HG03135 (cell line): ENCODE results near the gene GRID2IP.
"Not testable (repeated sequence)": the region's sequence is repeated elsewhere in the genome, so short reads cannot be mapped to it uniquely, and the experiment has no call there.

Experiments
- ATAC-seq: cut with Tn5 transposase; IDR thresholded peaks from one replicate; pipeline ENCODE4 v1.9.1; 2021; ENCODE audit warnings: mild to moderate bottlenecking, moderate library complexity; ENCODE audit not compliant: unreplicated experiment

The GRID2IP gene

GRCh38 chr7:6453734-6454133, 97.5 kb downstream of the GRID2IP start:
- ATAC-seq = no peak

DNA sequence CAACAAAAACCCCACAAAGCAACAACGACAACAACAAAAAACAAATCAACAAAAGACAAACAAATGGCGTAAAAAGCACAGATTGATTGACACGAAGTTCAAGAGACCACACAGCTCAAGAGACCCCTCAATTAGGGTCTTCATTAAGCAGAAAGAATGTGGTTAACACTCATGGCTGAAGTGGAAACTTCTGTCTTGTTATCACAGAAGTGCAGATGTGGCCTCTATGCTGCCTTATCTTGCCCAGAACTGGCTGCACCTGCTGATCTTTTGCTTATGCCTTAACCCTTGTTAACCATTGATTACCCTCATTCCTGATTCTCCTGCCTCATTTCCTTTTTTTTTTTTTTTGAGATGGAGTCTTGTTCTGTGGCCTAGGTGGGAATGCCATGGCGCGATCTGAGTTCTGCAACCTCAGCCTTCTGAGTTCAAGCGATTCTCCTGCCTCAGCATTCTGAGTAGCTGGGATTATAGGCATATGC, 100.0 kb downstream of the GRID2IP start:
- ATAC-seq = no peak

GRCh38 chr7:6450591-6450990, 100.7 kb downstream of the GRID2IP start:
- not testable (repeated sequence) for ATAC-seq

- ATAC-seq = not testable (repeated sequence)
Observed at GRCh38 chr7:6449884-6450283, 101.4 kb downstream of the GRID2IP start.

- ATAC-seq = no peak
Observed at GRCh38 chr7:6448943-6449543, 102.2 kb downstream of the GRID2IP start.

DNA sequence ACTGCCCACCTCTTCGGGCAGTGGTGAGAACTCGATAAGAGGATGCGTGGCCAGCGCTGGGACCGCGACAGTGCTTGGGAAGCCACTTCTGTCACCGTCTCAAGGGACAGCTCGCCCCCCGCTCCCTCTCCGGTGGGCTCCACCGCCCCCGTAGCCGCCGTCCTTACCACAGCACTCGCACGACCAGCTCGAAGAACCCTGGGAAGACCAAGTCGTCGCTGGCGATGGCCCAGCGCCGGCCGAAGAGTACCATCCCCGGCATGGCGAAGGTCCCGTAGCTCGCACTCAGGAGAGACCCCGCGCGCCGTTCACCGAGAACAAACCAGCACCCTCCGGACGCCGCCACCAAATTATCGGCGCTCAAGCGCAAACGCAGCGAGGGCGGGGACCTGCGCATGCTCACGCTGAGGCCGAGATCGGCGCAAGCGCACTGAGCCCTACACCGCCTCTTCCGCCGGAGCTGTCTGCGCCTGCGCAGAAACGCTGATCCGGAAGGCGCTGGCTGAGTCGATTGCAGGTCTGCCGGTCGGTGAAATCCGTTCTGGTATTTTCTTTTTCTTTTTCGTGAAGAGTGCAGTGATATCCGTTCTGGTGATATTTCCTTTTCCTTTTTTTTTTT, 103.6 kb downstream of the GRID2IP start, which contains the start of gene DAGLB:
TSS of gene DAGLB (minus strand) at position 374 of the 619 bp plus-strand sequence. CDS start at position 262, 112 bp downstream.
- ATAC-seq = peak; percentile 87
